GM12878 (cell line): ENCODE measurements around the gene PUS3. TPM values are rescaled to one million over a fixed set of nuclear protein-coding genes. Genes with fewer than 3 reads are reported as not detected.

Experiments
- ATAC-seq: fragments of 200-7000 bp; cut with Tn5 transposase; 3 replicates; pipeline ENCODE4 v1.9.1; 2020; ENCODE audit warnings: mild to moderate bottlenecking, moderate library complexity
- BruUV-seq: library from RNA; stranded (reverse); fragments of 400-500 nt; replicated peaks from 2 replicates; lab custom pipeline; 2021; lab: Mats Ljungman, UMichigan
- CTCF ChIA-PET: fragments of 300-600 bp; sonication (Branson Sonifier 250); formaldehyde crosslinking; extraction: SDS; loops from one replicate; lab custom pipeline; 2021; ENCODE audit warnings: inconsistent platforms; lab: Yijun Ruan, JAX
- POLR2A ChIA-PET: fragments of 350-600 bp; formaldehyde crosslinking; extraction: SDS; loops from one replicate; lab custom pipeline; 2021; ENCODE audit warnings: inconsistent platforms; lab: Charles Lee
- RAD21 ChIA-PET: fragments of 300-600 bp; sonication (Branson Sonifier 250); formaldehyde crosslinking; loops from one replicate; lab custom pipeline; 2023; ENCODE audit warnings: antibody characterized with exemption; ENCODE audit not compliant: unreplicated experiment; lab: Charles Lee
- SMC1A ChIA-PET: fragments of 300-600 bp; sonication (Branson Sonifier 250); formaldehyde crosslinking; loops from one replicate; lab custom pipeline; 2023; ENCODE audit not compliant: unreplicated experiment, uncharacterized antibody; lab: Charles Lee
- DNase-seq: peaks from one replicate; pipeline ENCODE4 v3.0.0-alpha.2; 2011; ENCODE audit warnings: low read depth, low spot score
- FAIRE-seq: peaks from 3 replicates; lab custom pipeline; 2011; peaks lifted over from hg19 to GRCh38; lab: Jason Lieb, UNC
- H2AFZ ChIP-seq: 2 replicates; pipeline ENCODE4 v1.6.0; 2011; ENCODE audit warnings: low read depth, low read length, control low read depth; ENCODE audit not compliant: control insufficient read depth
- H3K27ac ChIP-seq: 2 replicates; pipeline ENCODE4 v1.5.1; 2011; ENCODE audit warnings: control low read depth; ENCODE audit not compliant: control insufficient read depth, insufficient read depth
- H3K27me3 ChIP-seq, 2 experiments: replicated peaks in 1 of 2; 2 replicates each; pipeline versions ENCODE4 v1.6.0 to v1.6.1; 2011; ENCODE audit warnings: low read length in 1 of 2; ENCODE audit not compliant: control insufficient read depth in 2 of 2, insufficient read depth in 2 of 2
- H3K36me3 ChIP-seq, 2 experiments: 2 replicates each; pipeline ENCODE4 v1.5.1; 2011; ENCODE audit warnings: low read length in 1 of 2; ENCODE audit not compliant: control insufficient read depth in 2 of 2, insufficient read depth in 2 of 2
- H3K4me1 ChIP-seq: 2 replicates; pipeline ENCODE4 v1.6.1; 2011; ENCODE audit warnings: mild to moderate bottlenecking, low read length, moderate library complexity, mixed read lengths; ENCODE audit not compliant: control insufficient read depth, insufficient read depth
- H3K4me2 ChIP-seq: 2 replicates; pipeline ENCODE4 v1.6.0; 2011; ENCODE audit warnings: control low read depth; ENCODE audit not compliant: control insufficient read depth, insufficient read depth
- H3K4me3 ChIP-seq: fragments of 200-600 bp; sonication (generic); 2 replicates; pipeline ENCODE4 v1.5.1; 2016
- H3K79me2 ChIP-seq: 2 replicates; pipeline ENCODE4 v1.6.0; 2011; ENCODE audit warnings: low read length; ENCODE audit not compliant: control insufficient read depth, insufficient read depth
- H3K9ac ChIP-seq: 2 replicates; pipeline ENCODE4 v1.8.0; 2011; ENCODE audit warnings: low read length, control low read depth, mixed read lengths; ENCODE audit not compliant: control insufficient read depth, insufficient read depth
- H3K9me3 ChIP-seq: replicated peaks from 3 replicates; pipeline ENCODE4 v1.5.1; 2011; ENCODE audit warnings: mild to moderate bottlenecking, low read length; ENCODE audit not compliant: control insufficient read depth, insufficient read depth
- H4K20me1 ChIP-seq: 2 replicates; pipeline ENCODE4 v1.6.0; 2011; ENCODE audit not compliant: control insufficient read depth, insufficient read depth
- BMI1 ChIP-seq: fragments of 450-650 bp; IDR thresholded peaks from 2 replicates; pipeline ENCODE4 v1.6.1; 2016; ENCODE audit warnings: mild to moderate bottlenecking, moderate library complexity, borderline replicate concordance
- BRCA1 ChIP-seq: IDR thresholded peaks from 2 replicates; pipeline ENCODE4 v1.6.1; 2011; ENCODE audit warnings: low read depth, low read length, improper control_type of control experiment
- CHD1 ChIP-seq: IDR thresholded peaks from 2 replicates; pipeline ENCODE4 v1.6.1; 2012; ENCODE audit warnings: low read depth, low read length, improper control_type of control experiment
- CHD4 ChIP-seq: fragments of 200-600 bp; sonication (generic); IDR thresholded peaks from 2 replicates; pipeline ENCODE4 v1.6.1; 2016; ENCODE audit warnings: mild to moderate bottlenecking
- EGR1 ChIP-seq, 2 experiments: IDR thresholded peaks; 1 replicate in 1 of 2; 2 replicates in 1 of 2; pipeline ENCODE4 v1.6.1; 2011 to 2012; ENCODE audit warnings: low read depth in 2 of 2, low read length in 2 of 2, borderline replicate concordance in 1 of 2, mild to moderate bottlenecking in 1 of 2, moderate library complexity in 1 of 2
- EZH2 ChIP-seq: IDR thresholded peaks from 2 replicates; pipeline ENCODE4 v1.6.1; 2012; ENCODE audit warnings: low read depth, mild to moderate bottlenecking, control low read depth, inconsistent platforms, low read length, borderline replicate concordance; ENCODE audit not compliant: control insufficient read depth
- HDAC2 ChIP-seq: fragments of 200-600 bp; sonication (generic); IDR thresholded peaks from 2 replicates; pipeline ENCODE4 v1.6.1; 2017
- HDGF ChIP-seq: fragments of 450-650 bp; IDR thresholded peaks from 2 replicates; pipeline ENCODE4 v1.6.1; 2016; ENCODE audit warnings: antibody characterized with exemption
- IKZF2 ChIP-seq, 2 experiments: fragments of 450-650 bp; IDR thresholded peaks; 2 replicates each; pipeline ENCODE4 v1.6.1; 2017; ENCODE audit warnings: mild to moderate bottlenecking in 2 of 2, moderate library complexity in 2 of 2
- IRF4 ChIP-seq: IDR thresholded peaks from 2 replicates; pipeline ENCODE4 v1.6.1; 2011; ENCODE audit warnings: low read depth, low read length
- MXI1 ChIP-seq: fragments of 150-350 bp; IDR thresholded peaks from 2 replicates; pipeline ENCODE4 v1.6.1; 2011; ENCODE audit warnings: low read depth, mild to moderate bottlenecking, inconsistent platforms, low read length, improper control_type of control experiment
- MYB ChIP-seq: fragments of 150-350 bp; IDR thresholded peaks from 2 replicates; pipeline ENCODE4 v1.6.1; 2014; ENCODE audit warnings: mild to moderate bottlenecking, low read depth, low read length, borderline replicate concordance
- POLR2AphosphoS2 ChIP-seq: IDR thresholded peaks from 2 replicates; pipeline ENCODE4 v1.6.1; 2011; ENCODE audit warnings: low read depth, mild to moderate bottlenecking, low read length, improper control_type of control experiment, moderate library complexity
- RELA ChIP-seq: fragments of 450-650 bp; IDR thresholded peaks from 2 replicates; pipeline ENCODE4 v1.8.0; 2014; ENCODE audit warnings: borderline replicate concordance; ENCODE audit not compliant: partially characterized antibody
- RELB ChIP-seq: fragments of 450-650 bp; IDR thresholded peaks from 2 replicates; pipeline ENCODE4 v1.6.1; 2017; ENCODE audit warnings: low read depth, mild to moderate bottlenecking, moderate library complexity
- SIN3A ChIP-seq: IDR thresholded peaks from 2 replicates; pipeline ENCODE4 v1.6.1; 2012; ENCODE audit warnings: low read depth, low read length, improper control_type of control experiment
- USF2 ChIP-seq: IDR thresholded peaks from 2 replicates; pipeline ENCODE4 v1.6.1; 2011; ENCODE audit warnings: low read depth, low read length, improper control_type of control experiment, borderline replicate concordance
- WRNIP1 ChIP-seq: IDR thresholded peaks from 2 replicates; pipeline ENCODE4 v1.6.1; 2011; ENCODE audit warnings: low read depth, low read length, improper control_type of control experiment, borderline replicate concordance
- ZBED1 ChIP-seq: IDR thresholded peaks from 2 replicates; pipeline ENCODE4 v1.6.1; 2016; ENCODE audit warnings: borderline replicate concordance
- ZNF24 ChIP-seq: fragments of 450-650 bp; IDR thresholded peaks from 2 replicates; pipeline ENCODE4 v1.6.1; 2017; ENCODE audit warnings: antibody characterized with exemption, mild to moderate bottlenecking
- WGBS: methylation state at CpG from one replicate; pipeline ENCODE4 v1.1.6; 2016; ENCODE audit warnings: low lambda C conversion rate; ENCODE audit not compliant: insufficient replicate concordance, insufficient coverage; ENCODE audit errors: missing lambda C conversion rate; 5-methylcytosine and 5-hydroxymethylcytosine counted together
- in situ Hi-C: fragments of 300-500 bp; cut with MboI; formaldehyde crosslinking; loops from 9 replicates; pipeline ENCODE4 v1.14.3; 2018; ENCODE audit warnings: mixed read lengths
- intact Hi-C: fragments of 100-400 bp; cut with micrococcal nuclease; formaldehyde crosslinking; loops from one replicate; pipeline ENCODE4 v1.14.2; 2022; ENCODE audit not compliant: unreplicated experiment
- polyA plus RNA-seq, 11 experiments: library from polyadenylated mRNA; depleted of rRNA in 4 of 11; unstranded in 6 of 11; stranded (reverse) in 5 of 11; fragments of >200 nt; fragmentation: Nextera tagmentation in 4 of 11; fragmentation: Illumina TruSeq in 1 of 11; extraction: Ambion mirVana in 4 of 11; extraction: Trizol in 1 of 11; gene quantifications; 1 replicate in 1 of 11; 2 replicates in 10 of 11; pipeline versions ENCODE4 v1.2.1 to v1.2.3, GENCODE V29; 2011 to 2016; ENCODE audit warnings: inconsistent platforms in 2 of 11, missing spikeins in 2 of 11, low read depth in 1 of 11
- total RNA-seq, 4 experiments: library from RNA; depleted of rRNA in 3 of 4; stranded (reverse); fragments of >200 nt in 3 of 4; fragmentation: Illumina TruSeq in 1 of 4; extraction: Trizol in 1 of 4; gene quantifications; 2 replicates each; pipeline versions ENCODE4 v1.2.1 to v1.2.3, GENCODE V29; 2013 to 2021

Gene PUS3
- total and polyA plus RNA-seq, 10 of the 15 experiments (the other 5 are each of a cell fraction or from before 2014, with no cell fraction given) = 10.9 to 22.4 (median 14.3) TPM

- no peak for TF ChIP-seq BRCA1
- TF ChIP-seq IKZF2 (IDR thresholded peaks at IDR 0.05) = no peak
- TF ChIP-seq USF2 = no peak
- no peak for TF ChIP-seq IRF4
- TF ChIP-seq HDAC2 = no peak
Observed at GRCh38 chr11:125918140-125918840, 15.3 kb upstream of the PUS3 start (continued).

- Histone ChIP-seq H3K27ac (no peak overlapping the region), H3K36me3 (no peaks in the 10 kb centered on the region), H2AFZ (no peak overlapping the region), H3K9ac (no peak overlapping the region), H3K79me2 (no peaks in the 10 kb centered on the region), H4K20me1 (no peaks in the 10 kb centered on the region), H3K4me1 (no peaks in the 10 kb centered on the region), H3K27me3 (peaks cover 3 to 4% of the 10 kb centered on the region in 2 experiments; a peak in 2 of 4 replicates), H3K4me3 (no peak overlapping the region), H3K9me3 (no peaks in the 10 kb centered on the region), H3K4me2 (no peak overlapping the region)
- ChIA-PET RAD21 (interaction anchor here (0.9 kb wide), 1 partner anchor 277 kb away, joined by 3 read pairs; no protein-coding TSS in a partner anchor), SMC1A (interaction anchor here (0.8 to 2.2 kb wide), 2 partner anchors 29 to 277 kb away, joined by 3 to 7 read pairs; partner anchors contain the start of gene HYLS1), CTCF (interaction anchor here (1.6 kb wide), 1 partner anchor 274 kb away, joined by 3 read pairs; no protein-coding TSS in a partner anchor), POLR2A (no interaction called here)
- BruUV-seq = no TSS peak
- ATAC-seq = no peak
- WGBS = 41% methylated on average over 12 of the region's 12 CpGs
- no peak for FAIRE-seq
- intact Hi-C loops = loop anchor here (5.0 kb wide), 1 partner anchor 340 kb away; no protein-coding TSS in a partner anchor
- no peak for DNase-seq
- in situ Hi-C loops = no loop called here
- TF ChIP-seq RELB (no peak), RELA (no peak), EGR1 (IDR thresholded peaks at IDR 0.05; ENCODE audit: borderline replicate concordance in 1 of 2, low read depth in 2 of 2, low read length in 2 of 2) (no peak), EZH2 (no peak), CHD4 (no peak), SIN3A (no peak), WRNIP1 (no peak), CHD1 (no peak), ZBED1 (no peak), ZNF24 (no peak), POLR2AphosphoS2 (no peak), MYB (no peak), MXI1 (no peak), BMI1 (no peak), HDGF (no peak)
Observed at GRCh38 chr11:125916683-125917347, 13.8 kb upstream of the PUS3 start.
